ENCODE data around the gene SLAIN1.

SLAIN1 gene

GRCh38 chr13:77715233-77715891, 17.9 kb downstream of the SLAIN1 start:
- Histone ChIP-seq H3K4me1 (ENCODE audit: insufficient read depth, low read length) (no peaks in the 10 kb centered on the region), H3K4me3 (ENCODE audit: low read depth in 1 of 2, low read length in 2 of 2) (no peak overlapping the region), H3K9ac (ENCODE audit: low read length) (no peak overlapping the region), H3K27ac (ENCODE audit: low read depth, low read length) (no peak overlapping the region), H3K9me3 (ENCODE audit: low read length) (no peaks in the 10 kb centered on the region), H3K27me3 (ENCODE audit: control insufficient read depth in 1 of 2, insufficient read depth in 2 of 2, low read length in 2 of 2) (no peaks in the 10 kb centered on the region), H3K36me3 (ENCODE audit: insufficient read depth, low read length) (no peaks in the 10 kb centered on the region)

GRCh38 chr13:77716692-77717091, 19.2 kb downstream of the SLAIN1 start:
- Histone ChIP-seq H3K36me3 (ENCODE audit: insufficient read depth, low read length) (no peaks in the 10 kb centered on the region), H3K4me1 (ENCODE audit: insufficient read depth, low read length) (no peaks in the 10 kb centered on the region), H3K27me3 (ENCODE audit: control insufficient read depth in 1 of 2, insufficient read depth in 2 of 2, low read length in 2 of 2) (no peaks in the 10 kb centered on the region), H3K9me3 (ENCODE audit: low read length) (no peaks in the 10 kb centered on the region), H3K27ac (ENCODE audit: low read depth, low read length) (no peak overlapping the region), H3K4me3 (ENCODE audit: low read depth in 1 of 2, low read length in 2 of 2) (no peak overlapping the region), H3K9ac (ENCODE audit: low read length) (no peak overlapping the region)

GRCh38 chr13:77717508-77717907, 20.0 kb downstream of the SLAIN1 start:
- Histone ChIP-seq H3K9me3 (ENCODE audit: low read length) (no peaks in the 10 kb centered on the region), H3K4me3 (ENCODE audit: low read depth in 1 of 2, low read length in 2 of 2) (no peak overlapping the region), H3K27ac (ENCODE audit: low read depth, low read length) (no peak overlapping the region), H3K36me3 (ENCODE audit: insufficient read depth, low read length) (no peaks in the 10 kb centered on the region), H3K27me3 (ENCODE audit: control insufficient read depth in 1 of 2, insufficient read depth in 2 of 2, low read length in 2 of 2) (no peaks in the 10 kb centered on the region), H3K9ac (ENCODE audit: low read length) (no peak overlapping the region), H3K4me1 (ENCODE audit: insufficient read depth, low read length) (no peaks in the 10 kb centered on the region)

GRCh38 chr13:77719128-77719527, 21.6 kb downstream of the SLAIN1 start:
- Histone ChIP-seq H3K4me3 (ENCODE audit: low read depth in 1 of 2, low read length in 2 of 2) (no peak overlapping the region), H3K9me3 (ENCODE audit: low read length) (no peaks in the 10 kb centered on the region), H3K27me3 (ENCODE audit: control insufficient read depth in 1 of 2, insufficient read depth in 2 of 2, low read length in 2 of 2) (no peaks in the 10 kb centered on the region), H3K27ac (ENCODE audit: low read depth, low read length) (no peak overlapping the region), H3K36me3 (ENCODE audit: insufficient read depth, low read length) (no peaks in the 10 kb centered on the region), H3K9ac (ENCODE audit: low read length) (no peak overlapping the region), H3K4me1 (ENCODE audit: insufficient read depth, low read length) (no peaks in the 10 kb centered on the region)

- Histone ChIP-seq H3K9me3 (ENCODE audit: low read length) (no peaks in the 10 kb centered on the region), H3K4me1 (ENCODE audit: insufficient read depth, low read length) (no peaks in the 10 kb centered on the region), H3K9ac (ENCODE audit: low read length) (no peak overlapping the region), H3K4me3 (ENCODE audit: low read depth in 1 of 2, low read length in 2 of 2) (no peak overlapping the region), H3K27ac (ENCODE audit: low read depth, low read length) (no peak overlapping the region), H3K36me3 (ENCODE audit: insufficient read depth, low read length) (no peaks in the 10 kb centered on the region), H3K27me3 (ENCODE audit: control insufficient read depth in 1 of 2, insufficient read depth in 2 of 2, low read length in 2 of 2) (no peaks in the 10 kb centered on the region)
These were observed 23.5 kb downstream of the SLAIN1 start for GRCh38 chr13:77720988-77721387.

GRCh38 chr13:77724092-77724491, 26.6 kb downstream of the SLAIN1 start:
- no peaks in the 10 kb centered on the region for H3K36me3 ChIP-seq (ENCODE audit: insufficient read depth, low read length)
- H3K27ac ChIP-seq (ENCODE audit: low read depth, low read length), result no peak overlapping the region

GRCh38 chr13:77725071-77725470, 27.6 kb downstream of the SLAIN1 start:
- Histone ChIP-seq H3K27me3 (ENCODE audit: control insufficient read depth in 1 of 2, insufficient read depth in 2 of 2, low read length in 2 of 2) (no peaks in the 10 kb centered on the region), H3K4me1 (ENCODE audit: insufficient read depth, low read length) (no peaks in the 10 kb centered on the region), H3K36me3 (ENCODE audit: insufficient read depth, low read length) (no peaks in the 10 kb centered on the region), H3K9me3 (ENCODE audit: low read length) (no peaks in the 10 kb centered on the region), H3K9ac (ENCODE audit: low read length) (no peak overlapping the region), H3K27ac (ENCODE audit: low read depth, low read length) (no peak overlapping the region), H3K4me3 (ENCODE audit: low read depth in 1 of 2, low read length in 2 of 2) (no peak overlapping the region)

More at GRCh38 chr13:77724092-77724491, 26.6 kb downstream of the SLAIN1 start:
- Histone ChIP-seq H3K9ac (ENCODE audit: low read length) (no peak overlapping the region), H3K9me3 (ENCODE audit: low read length) (no peaks in the 10 kb centered on the region), H3K27me3 (ENCODE audit: control insufficient read depth in 1 of 2, insufficient read depth in 2 of 2, low read length in 2 of 2) (no peaks in the 10 kb centered on the region), H3K4me3 (ENCODE audit: low read depth in 1 of 2, low read length in 2 of 2) (no peak overlapping the region), H3K4me1 (ENCODE audit: insufficient read depth, low read length) (no peaks in the 10 kb centered on the region)

- Histone ChIP-seq H3K9ac (ENCODE audit: low read length) (no peak overlapping the region), H3K4me3 (ENCODE audit: low read depth in 1 of 2, low read length in 2 of 2) (no peak overlapping the region), H3K9me3 (ENCODE audit: low read length) (no peaks in the 10 kb centered on the region), H3K27me3 (ENCODE audit: control insufficient read depth in 1 of 2, insufficient read depth in 2 of 2, low read length in 2 of 2) (no peaks in the 10 kb centered on the region), H3K4me1 (ENCODE audit: insufficient read depth, low read length) (no peaks in the 10 kb centered on the region), H3K36me3 (ENCODE audit: insufficient read depth, low read length) (no peaks in the 10 kb centered on the region), H3K27ac (ENCODE audit: low read depth, low read length) (no peak overlapping the region)
These were observed 31.0 kb downstream of the SLAIN1 start for GRCh38 chr13:77728265-77729125.

- Histone ChIP-seq H3K27ac (ENCODE audit: low read depth, low read length) (no peak overlapping the region), H3K9ac (ENCODE audit: low read length) (no peak overlapping the region), H3K4me1 (ENCODE audit: insufficient read depth, low read length) (no peaks in the 10 kb centered on the region)
These were observed 32.2 kb downstream of the SLAIN1 start for GRCh38 chr13:77729502-77730221.

GRCh38 chr13:77730572-77730971, 33.1 kb downstream of the SLAIN1 start:
- H3K27me3 ChIP-seq (ENCODE audit: control insufficient read depth in 1 of 2, insufficient read depth in 2 of 2, low read length in 2 of 2), result no peaks in the 10 kb centered on the region
- no peak overlapping the region for H3K27ac ChIP-seq (ENCODE audit: low read depth, low read length)
- H3K4me1 ChIP-seq (ENCODE audit: insufficient read depth, low read length), result no peaks in the 10 kb centered on the region
- no peaks in the 10 kb centered on the region for H3K36me3 ChIP-seq (ENCODE audit: insufficient read depth, low read length)
- H3K4me3 ChIP-seq (ENCODE audit: low read depth in 1 of 2, low read length in 2 of 2), result no peak overlapping the region
- H3K9ac ChIP-seq (ENCODE audit: low read length), result no peak overlapping the region
- H3K9me3 ChIP-seq (ENCODE audit: low read length), result no peaks in the 10 kb centered on the region

More at GRCh38 chr13:77729502-77730221, 32.2 kb downstream of the SLAIN1 start:
- Histone ChIP-seq H3K27me3 (ENCODE audit: control insufficient read depth in 1 of 2, insufficient read depth in 2 of 2, low read length in 2 of 2) (no peaks in the 10 kb centered on the region), H3K4me3 (ENCODE audit: low read depth in 1 of 2, low read length in 2 of 2) (no peak overlapping the region), H3K9me3 (ENCODE audit: low read length) (no peaks in the 10 kb centered on the region), H3K36me3 (ENCODE audit: insufficient read depth, low read length) (no peaks in the 10 kb centered on the region)

GRCh38 chr13:77732287-77732686, 34.8 kb downstream of the SLAIN1 start:
- Histone ChIP-seq H3K9ac (ENCODE audit: low read length) (no peak overlapping the region), H3K27ac (ENCODE audit: low read depth, low read length) (no peak overlapping the region), H3K36me3 (ENCODE audit: insufficient read depth, low read length) (no peaks in the 10 kb centered on the region), H3K27me3 (ENCODE audit: control insufficient read depth in 1 of 2, insufficient read depth in 2 of 2, low read length in 2 of 2) (no peaks in the 10 kb centered on the region), H3K9me3 (ENCODE audit: low read length) (no peaks in the 10 kb centered on the region), H3K4me1 (ENCODE audit: insufficient read depth, low read length) (no peaks in the 10 kb centered on the region), H3K4me3 (ENCODE audit: low read depth in 1 of 2, low read length in 2 of 2) (no peak overlapping the region)

Data from muscle layer of colon (tissue), 2 donors.